OCI-LY1 (cell line): ENCODE results near the gene CDH4.

ENCODE experiments used
- CTCF ChIP-seq: fragments of 200-600 bp; sonication (generic), shearing (Covaris generic); IDR thresholded peaks from 2 replicates; pipeline ENCODE4 v1.5.1; 2017; ENCODE audit warnings: mild to moderate bottlenecking, antibody characterized with exemption, low read length, moderate library complexity, mixed read lengths
- EZH2 ChIP-seq: fragments of 200-600 bp; sonication (generic), shearing (Covaris generic); IDR thresholded peaks from 2 replicates; pipeline ENCODE4 v1.8.0; 2017; ENCODE audit warnings: borderline replicate concordance, mixed run types, mild to moderate bottlenecking, antibody characterized with exemption, low read length, moderate library complexity, mixed read lengths

- no peak for TF ChIP-seq CTCF
- no peak for TF ChIP-seq EZH2
These were observed 643.0 kb downstream of the CDH4 start for GRCh38 chr20:61895016-61895415.
